ENCODE measurements around the gene TNRC6C. TPM values are rescaled to one million over a fixed set of nuclear protein-coding genes. Genes with fewer than 3 reads are reported as not detected.

Gene TNRC6C
- total RNA-seq, 1 donor from 2014 or later, result 25.8 TPM

- intact Hi-C loops (cut with DNase I), result no loop called here
- no peaks in the 10 kb centered on the region for H3K27me3 ChIP-seq
- H3K4me3 ChIP-seq, result no peak overlapping the region
- no peak for DNase-seq (ENCODE audit: low spot score in 2 of 2)
- H3K36me3 ChIP-seq, result no peaks in the 10 kb centered on the region
- no peaks in the 10 kb centered on the region for H3K9me3 ChIP-seq
- no peaks in the 10 kb centered on the region for H3K4me1 ChIP-seq
- H3K27ac ChIP-seq, result no peak overlapping the region
- TF ChIP-seq, protein P1, sequence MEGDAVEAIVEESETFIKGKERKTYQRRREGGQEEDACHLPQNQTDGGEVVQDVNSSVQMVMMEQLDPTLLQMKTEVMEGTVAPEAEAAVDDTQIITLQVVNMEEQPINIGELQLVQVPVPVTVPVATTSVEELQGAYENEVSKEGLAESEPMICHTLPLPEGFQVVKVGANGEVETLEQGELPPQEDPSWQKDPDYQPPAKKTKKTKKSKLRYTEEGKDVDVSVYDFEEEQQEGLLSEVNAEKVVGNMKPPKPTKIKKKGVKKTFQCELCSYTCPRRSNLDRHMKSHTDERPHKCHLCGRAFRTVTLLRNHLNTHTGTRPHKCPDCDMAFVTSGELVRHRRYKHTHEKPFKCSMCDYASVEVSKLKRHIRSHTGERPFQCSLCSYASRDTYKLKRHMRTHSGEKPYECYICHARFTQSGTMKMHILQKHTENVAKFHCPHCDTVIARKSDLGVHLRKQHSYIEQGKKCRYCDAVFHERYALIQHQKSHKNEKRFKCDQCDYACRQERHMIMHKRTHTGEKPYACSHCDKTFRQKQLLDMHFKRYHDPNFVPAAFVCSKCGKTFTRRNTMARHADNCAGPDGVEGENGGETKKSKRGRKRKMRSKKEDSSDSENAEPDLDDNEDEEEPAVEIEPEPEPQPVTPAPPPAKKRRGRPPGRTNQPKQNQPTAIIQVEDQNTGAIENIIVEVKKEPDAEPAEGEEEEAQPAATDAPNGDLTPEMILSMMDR (IDR thresholded peaks at IDR 0.05), result no peak
These were observed 42.9 kb upstream of the TNRC6C start for GRCh38 chr17:77915594-77916021.

- Histone ChIP-seq H3K27ac (no peak overlapping the region), H3K36me3 (no peaks in the 10 kb centered on the region), H3K9me3 (no peaks in the 10 kb centered on the region), H3K4me1 (no peaks in the 10 kb centered on the region), H3K27me3 (no peaks in the 10 kb centered on the region), H3K4me3 (no peak overlapping the region)
- intact Hi-C loops (cut with DNase I), result no loop called here
- TF ChIP-seq, protein P1 (IDR thresholded peaks at IDR 0.05), result no peak
- no peak for DNase-seq (ENCODE audit: low spot score in 2 of 2)
These were observed 42.2 kb upstream of the TNRC6C start for GRCh38 chr17:77916264-77916663.

DNA sequence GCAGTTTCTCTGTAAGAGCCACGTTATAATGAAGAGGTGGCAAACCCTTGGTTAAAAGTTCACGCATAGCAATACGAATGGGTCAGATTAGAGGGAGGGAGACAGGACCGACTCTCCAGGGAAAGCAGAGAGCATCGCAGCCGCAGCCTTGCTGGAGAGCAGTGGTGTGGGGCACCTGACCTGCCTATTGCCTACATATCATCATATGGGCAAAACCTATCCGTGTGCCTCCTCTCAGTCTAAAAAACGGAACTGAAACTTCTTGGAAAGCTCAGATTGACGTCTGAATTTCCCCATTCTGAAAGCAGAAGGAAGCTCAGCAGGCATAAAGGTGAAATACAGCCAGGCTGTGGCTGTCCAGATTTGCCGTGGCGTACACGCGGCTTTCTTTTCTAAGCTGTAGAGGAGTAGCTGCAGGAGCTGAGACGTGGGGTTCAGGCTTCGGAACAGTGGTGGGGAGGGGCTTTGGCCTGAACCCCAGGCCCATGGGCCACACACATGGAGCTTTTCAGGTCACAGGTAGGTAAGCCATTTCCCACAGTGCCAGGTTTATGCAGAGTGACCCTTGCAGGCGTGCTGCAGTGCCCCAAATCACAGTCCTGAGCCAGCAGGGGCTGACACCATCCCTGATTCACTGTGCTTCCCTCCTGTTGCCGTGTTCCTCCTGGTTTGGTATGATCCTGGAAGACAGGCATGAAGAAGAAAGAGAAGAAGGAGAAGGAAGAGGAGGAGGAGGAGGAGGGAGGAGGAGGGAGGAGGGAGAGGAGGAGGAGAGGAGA lies 41.6 kb upstream of the TNRC6C start:
- DNase-seq (ENCODE audit: low spot score in 2 of 2), result no peak
- Histone ChIP-seq H3K4me3 (no peak overlapping the region), H3K27ac (no peak overlapping the region), H3K27me3 (no peaks in the 10 kb centered on the region), H3K4me1 (no peaks in the 10 kb centered on the region), H3K9me3 (no peaks in the 10 kb centered on the region), H3K36me3 (no peaks in the 10 kb centered on the region)
- intact Hi-C loops (cut with DNase I), result no loop called here
- TF ChIP-seq, protein P1 (IDR thresholded peaks at IDR 0.05), result no peak

DNA sequence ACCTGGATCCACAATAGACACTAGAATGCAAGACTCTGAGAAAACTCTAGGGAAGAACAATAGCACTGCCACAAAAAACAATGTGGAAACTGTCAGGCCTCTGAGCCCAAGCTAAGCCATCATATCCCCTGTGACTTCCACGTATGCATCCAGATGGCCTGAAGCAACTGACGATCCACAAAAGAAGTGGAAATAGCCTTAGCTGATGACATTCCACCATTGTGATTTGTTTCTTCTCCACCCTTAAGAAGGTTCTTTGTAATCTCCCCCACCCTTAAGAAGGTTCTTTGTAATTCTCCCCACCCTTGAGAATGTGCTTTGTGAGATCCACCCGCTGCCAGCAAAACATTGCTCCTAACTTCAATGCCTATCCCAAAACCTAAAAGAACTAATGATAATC lies 39.2 kb upstream of the TNRC6C start:
- H3K27me3 ChIP-seq, result no peaks in the 10 kb centered on the region
- TF ChIP-seq, protein P1 (IDR thresholded peaks at IDR 0.05), result no peak
- H3K4me1 ChIP-seq, result no peaks in the 10 kb centered on the region
- H3K4me3 ChIP-seq, result no peak overlapping the region
- DNase-seq (ENCODE audit: low spot score in 2 of 2), result no peak
- intact Hi-C loops (cut with DNase I), result no loop called here
- H3K27ac ChIP-seq, result no peak overlapping the region
- no peaks in the 10 kb centered on the region for H3K36me3 ChIP-seq
- H3K9me3 ChIP-seq, result no peaks in the 10 kb centered on the region

DNA sequence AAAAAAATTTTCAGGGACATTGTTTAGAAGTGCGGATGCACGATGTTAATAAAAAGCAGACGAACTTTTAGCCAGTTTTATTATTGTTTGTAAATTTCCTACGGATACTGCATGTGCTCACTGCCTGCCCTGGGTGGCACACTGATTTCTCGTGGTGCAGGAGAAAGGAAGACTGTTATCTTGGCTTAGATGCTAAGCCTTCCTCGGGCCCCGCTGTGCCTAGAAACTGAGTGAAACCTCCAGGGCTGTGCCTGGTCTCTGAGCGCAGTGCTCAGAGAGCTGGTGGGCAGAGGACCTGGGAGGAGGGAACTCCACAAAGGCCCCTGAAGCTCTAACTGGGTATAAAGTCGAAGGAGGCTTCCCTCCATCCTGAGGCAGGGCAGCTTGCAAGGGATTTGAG lies 35.4 kb upstream of the TNRC6C start:
- Histone ChIP-seq H3K27me3 (no peaks in the 10 kb centered on the region), H3K9me3 (no peaks in the 10 kb centered on the region), H3K27ac (no peak overlapping the region), H3K36me3 (no peaks in the 10 kb centered on the region), H3K4me3 (no peak overlapping the region), H3K4me1 (no peaks in the 10 kb centered on the region)
- TF ChIP-seq, protein P1 (IDR thresholded peaks at IDR 0.05), result no peak
- intact Hi-C loops (cut with DNase I), result no loop called here
- DNase-seq (ENCODE audit: low spot score in 2 of 2), result no peak
